Breast epithelium (tissue), 4 donors: Measurements from ENCODE around the gene PRR33. TPM values are rescaled to one million over a fixed set of nuclear protein-coding genes. Genes with fewer than 3 reads are reported as not detected.

Experiments used
- DNase-seq, 2 donors: peaks; one replicate each; pipeline ENCODE4 v3.0.0-alpha.2; 2019; ENCODE audit warnings: low spot score in 2 of 2
- H3K27ac ChIP-seq, 2 donors: fragments of 200-600 bp; sonication (generic) in 1 of 2; one replicate each; pipeline ENCODE4 v1.5.1; 2016 to 2019; ENCODE audit warnings: mild to moderate bottlenecking in 1 of 2
- H3K27me3 ChIP-seq, 2 donors: fragments of 200-600 bp; sonication (generic) in 1 of 2; one replicate each; pipeline versions ENCODE4 v1.5.1 to v1.6.0; 2017 to 2019; ENCODE audit warnings: control low read depth in 1 of 2, mild to moderate bottlenecking in 1 of 2
- H3K36me3 ChIP-seq: fragments of 200-600 bp; one replicate; pipeline ENCODE4 v1.5.1; 2019
- H3K4me1 ChIP-seq, 2 donors: fragments of 200-600 bp; sonication (generic); one replicate each; pipeline ENCODE4 v1.5.1; 2016 to 2019; ENCODE audit warnings: control low read depth in 1 of 2
- H3K4me3 ChIP-seq, 3 donors: fragments of 200-600 bp; sonication (generic); 1 replicate in 2 of 3; 2 replicates in 1 of 3; pipeline ENCODE4 v1.5.1; 2016 to 2019; ENCODE audit warnings: mild to moderate bottlenecking in 3 of 3, moderate library complexity in 2 of 3
- H3K9me3 ChIP-seq, 2 donors: fragments of 200-600 bp; sonication (generic) in 1 of 2; one replicate each; pipeline ENCODE4 v1.5.1; 2016 to 2019; ENCODE audit warnings: control low read depth in 1 of 2
- CTCF ChIP-seq, 3 donors: fragments of 450-650 bp; IDR thresholded peaks; one replicate each; pipeline ENCODE4 v1.5.1; 2016 to 2017; ENCODE audit warnings: antibody characterized with exemption in 3 of 3, mild to moderate bottlenecking in 3 of 3, moderate library complexity in 3 of 3
- POLR2A ChIP-seq: fragments of 450-650 bp; IDR thresholded peaks from one replicate; pipeline ENCODE4 v1.6.1; 2016; ENCODE audit warnings: antibody characterized with exemption, mild to moderate bottlenecking, moderate library complexity
- POLR2AphosphoS5 ChIP-seq, 3 donors: sonication (generic); formaldehyde crosslinking; IDR thresholded peaks; one replicate each; pipeline ENCODE4 v1.6.1; 2017; ENCODE audit warnings: antibody characterized with exemption in 3 of 3
- intact Hi-C: fragments of 100-400 bp; cut with DNase I; formaldehyde crosslinking; loops from one replicate; pipeline ENCODE4 v1.15.1; 2023; ENCODE audit warnings: low total_unique reads
- total RNA-seq, 3 donors: library from RNA; depleted of rRNA; stranded (reverse); fragments of >200 nt; gene quantifications; one replicate each; pipeline ENCODE4 v1.1.0, GENCODE V29; 2016

The PRR33 gene
- total RNA-seq, 3 donors from 2014 or later = not detected

DNA sequence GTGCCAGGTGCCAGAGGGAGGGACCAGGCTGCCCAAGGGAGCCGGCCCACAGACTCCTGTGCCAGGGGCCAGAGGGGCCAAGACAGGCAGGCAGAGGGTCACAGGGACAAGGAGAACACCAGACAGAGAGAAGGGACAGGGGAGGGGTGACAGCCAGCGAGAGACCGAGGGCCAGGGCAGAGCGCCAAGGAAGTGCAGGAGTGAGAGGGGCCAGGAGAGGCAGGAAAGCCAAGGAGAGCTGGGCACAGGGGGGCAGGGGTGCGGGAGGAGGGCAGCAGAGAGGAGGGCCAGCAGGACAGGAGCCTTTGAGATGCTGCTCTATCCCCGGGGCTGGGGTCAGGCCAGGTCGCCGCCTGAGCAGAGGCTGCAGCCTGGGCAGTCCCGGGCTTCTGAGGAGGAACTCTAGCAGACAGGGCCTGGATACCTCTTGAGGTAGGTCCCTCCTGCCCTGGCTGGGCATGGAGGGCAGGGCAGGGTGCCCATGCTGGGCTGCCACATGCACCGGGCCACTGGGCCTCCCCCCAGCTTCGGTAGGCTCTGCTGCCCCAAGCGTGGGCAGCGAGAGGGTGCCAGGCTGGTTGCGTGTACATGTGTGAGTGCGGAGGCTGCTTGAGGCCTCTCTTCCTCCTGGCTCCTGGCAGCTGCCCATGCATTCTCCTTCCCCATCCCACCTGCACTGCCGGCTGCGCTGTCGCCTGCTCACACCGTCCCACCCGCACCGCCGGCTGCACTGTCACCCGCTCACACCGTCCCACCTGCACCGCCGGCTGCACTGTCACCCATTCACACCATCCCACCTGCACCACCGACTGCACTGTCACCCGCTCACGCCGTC, 26.6 kb downstream of the PRR33 start:
- Histone ChIP-seq H3K36me3 (no peaks in the 10 kb centered on the region), H3K27ac (peak overlapping the region; percentile 77 to 97), H3K27me3 (no peaks in the 10 kb centered on the region), H3K4me3 (peak overlapping the region; percentile 24 to 59 (median 43)), H3K4me1 (peaks cover 9 to 17% of the 10 kb centered on the region in 2 donors), H3K9me3 (no peaks in the 10 kb centered on the region)
- TF ChIP-seq POLR2AphosphoS5 (IDR thresholded peaks at IDR 0.05) (no peak), CTCF (IDR thresholded peaks at IDR 0.05) (no peak), POLR2A (no peak)
- intact Hi-C loops = no loop called here
- no peak for DNase-seq

GRCh38 chr11:1864231-1864630, 27.5 kb downstream of the PRR33 start:
- Histone ChIP-seq H3K27me3 (no peaks in the 10 kb centered on the region), H3K36me3 (no peaks in the 10 kb centered on the region), H3K4me3 (peak overlapping the region; percentile 24 to 59 (median 43)), H3K4me1 (peaks cover 9 to 17% of the 10 kb centered on the region in 2 donors), H3K27ac (peak overlapping the region; percentile 77 to 97), H3K9me3 (no peaks in the 10 kb centered on the region)
- TF ChIP-seq POLR2A (no peak), POLR2AphosphoS5 (IDR thresholded peaks at IDR 0.05) (no peak), CTCF (IDR thresholded peaks at IDR 0.05) (no peak)
- intact Hi-C loops = no loop called here
- DNase-seq = no peak

GRCh38 chr11:1863352-1864216, 28.1 kb downstream of the PRR33 start:
- TF ChIP-seq POLR2A (no peak), POLR2AphosphoS5 (IDR thresholded peaks at IDR 0.05) (peak; percentile 52 to 88 (median 78)), CTCF (IDR thresholded peaks at IDR 0.05) (no peak)

GRCh38 chr11:1862588-1863351, 28.9 kb downstream of the PRR33 start:
- Histone ChIP-seq H3K4me1 (peaks cover 9 to 17% of the 10 kb centered on the region in 2 donors), H3K27ac (peak overlapping the region; percentile 77 to 97), H3K4me3 (peak overlapping the region in 1 of 3 donors; percentile 59), H3K9me3 (no peaks in the 10 kb centered on the region), H3K27me3 (no peaks in the 10 kb centered on the region), H3K36me3 (no peaks in the 10 kb centered on the region)
- no peak for DNase-seq
- intact Hi-C loops = no loop called here
- no peak for TF ChIP-seq POLR2A

More at GRCh38 chr11:1863352-1864216, 28.1 kb downstream of the PRR33 start:
- intact Hi-C loops = no loop called here
- H3K4me1 ChIP-seq = peaks cover 9 to 17% of the 10 kb centered on the region in 2 donors
- H3K36me3 ChIP-seq = no peaks in the 10 kb centered on the region
- peak overlapping the region; percentile 77 to 97 for H3K27ac ChIP-seq
- H3K4me3 ChIP-seq = peak overlapping the region; percentile 24 to 59 (median 43)
- no peaks in the 10 kb centered on the region for H3K27me3 ChIP-seq
- H3K9me3 ChIP-seq = no peaks in the 10 kb centered on the region
- DNase-seq = peak; percentile 81 to 85
